Measurements from ENCODE around the gene GRIN2B.

GRCh38 chr12:13970803-13971202 is 10.6 kb downstream of the GRIN2B start:
- TF ChIP-seq CTCF (IDR thresholded peaks at IDR 0.05 in 2 of 3, conservative IDR thresholded peaks at IDR 0.05 in 1 of 3; ENCODE audit: control insufficient read depth in 2 of 3, extremely low read depth in 1 of 3, insufficient read depth in 1 of 3, low read depth in 3 of 3, low read length in 3 of 3): no peak
- TF ChIP-seq MAX (IDR thresholded peaks at IDR 0.05; ENCODE audit: low read depth, low read length): no peak
- TF ChIP-seq CEBPB (IDR thresholded peaks at IDR 0.05; ENCODE audit: borderline replicate concordance in 1 of 2, low read depth in 2 of 2, low read length in 2 of 2): no peak
- TF ChIP-seq PKNOX1 (IDR thresholded peaks at IDR 0.05): no peak
- no peak for TF ChIP-seq FOXM1 (IDR thresholded peaks at IDR 0.05; ENCODE audit: low read depth, low read length)
- TF ChIP-seq HDAC2 (IDR thresholded peaks at IDR 0.05): no peak
- TF ChIP-seq CHD2 (IDR thresholded peaks at IDR 0.05; ENCODE audit: borderline replicate concordance, low read depth, low read length): no peak
- TF ChIP-seq IKZF1 (conservative IDR thresholded peaks at IDR 0.05): no peak
- no peak for TF ChIP-seq REST (IDR thresholded peaks at IDR 0.05; ENCODE audit: low read depth, low read length)
- no peak for TF ChIP-seq EGR1 (IDR thresholded peaks at IDR 0.05; ENCODE audit: borderline replicate concordance in 1 of 2, low read depth in 2 of 2, low read length in 2 of 2)
